ENCODE data around the gene CBX5.

The CBX5 gene

GRCh38 chr12:54262403-54262925 lies 17.5 kb downstream of the CBX5 start:
- no peak overlapping the region for H3K9ac ChIP-seq

GRCh38 chr12:54261815-54262402 lies 18.0 kb downstream of the CBX5 start:
- Histone ChIP-seq H2AFZ (peak overlapping the region; percentile 43), H3K9me3 (ENCODE audit: control insufficient read depth, low read length) (no peaks in the 10 kb centered on the region), H3K27me3 (ENCODE audit: control insufficient read depth, insufficient read depth, low read length) (no peaks in the 10 kb centered on the region), H3K27ac (peak overlapping the region; percentile 85), H3K4me1 (peaks cover 47% of the 10 kb centered on the region), H3K79me2 (peaks cover 27% of the 10 kb centered on the region), H3K4me2 (ENCODE audit: low read length) (peak overlapping the region; percentile 57), H3K4me3 (ENCODE audit: low read depth, low read length) (no peak overlapping the region), H3K9ac (no peak overlapping the region), H3K36me3 (ENCODE audit: control insufficient read depth, insufficient read depth, low read length) (no peaks in the 10 kb centered on the region)
- TF ChIP-seq CTCF (IDR thresholded peaks at IDR 0.05): no peak

More at GRCh38 chr12:54262403-54262925, 17.5 kb downstream of the CBX5 start:
- H3K27me3 ChIP-seq (ENCODE audit: control insufficient read depth, insufficient read depth, low read length): no peaks in the 10 kb centered on the region
- peak overlapping the region; percentile 57 for H3K4me2 ChIP-seq (ENCODE audit: low read length)
- H3K79me2 ChIP-seq: peaks cover 32% of the 10 kb centered on the region
- H3K4me3 ChIP-seq (ENCODE audit: low read depth, low read length): no peak overlapping the region
- H3K9me3 ChIP-seq (ENCODE audit: control insufficient read depth, low read length): no peaks in the 10 kb centered on the region
- TF ChIP-seq CTCF (IDR thresholded peaks at IDR 0.05): no peak
- H3K27ac ChIP-seq: peak overlapping the region; percentile 85
- H3K4me1 ChIP-seq: peaks cover 47% of the 10 kb centered on the region
- peak overlapping the region; percentile 28 for H2AFZ ChIP-seq
- no peaks in the 10 kb centered on the region for H3K36me3 ChIP-seq (ENCODE audit: control insufficient read depth, insufficient read depth, low read length)

- H3K4me2 ChIP-seq (ENCODE audit: low read length): peak overlapping the region; percentile 88
- H3K79me2 ChIP-seq: peaks cover 26% of the 10 kb centered on the region
- peak overlapping the region; percentile 85 for H3K27ac ChIP-seq
- H3K4me1 ChIP-seq: peaks cover 40% of the 10 kb centered on the region
- H3K9me3 ChIP-seq (ENCODE audit: control insufficient read depth, low read length): no peaks in the 10 kb centered on the region
- H3K36me3 ChIP-seq (ENCODE audit: control insufficient read depth, insufficient read depth, low read length): no peaks in the 10 kb centered on the region
- H3K27me3 ChIP-seq (ENCODE audit: control insufficient read depth, insufficient read depth, low read length): no peaks in the 10 kb centered on the region
- peak overlapping the region; percentile 50 for H3K4me3 ChIP-seq (ENCODE audit: low read depth, low read length)
- no peak for TF ChIP-seq CTCF (IDR thresholded peaks at IDR 0.05)
- H2AFZ ChIP-seq: peak overlapping the region; percentile 53
- H3K9ac ChIP-seq: peak overlapping the region; percentile 9
These were observed 20.5 kb downstream of the CBX5 start for GRCh38 chr12:54259194-54260011.

- peak overlapping the region; percentile 85 for H3K27ac ChIP-seq
- peaks cover 38% of the 10 kb centered on the region for H3K4me1 ChIP-seq
- H3K9ac ChIP-seq: no peak overlapping the region
- H3K9me3 ChIP-seq (ENCODE audit: control insufficient read depth, low read length): no peaks in the 10 kb centered on the region
- H2AFZ ChIP-seq: no peak overlapping the region
- H3K4me3 ChIP-seq (ENCODE audit: low read depth, low read length): no peak overlapping the region
- no peak for TF ChIP-seq CTCF (IDR thresholded peaks at IDR 0.05)
- H3K27me3 ChIP-seq (ENCODE audit: control insufficient read depth, insufficient read depth, low read length): no peaks in the 10 kb centered on the region
- peak overlapping the region; percentile 88 for H3K4me2 ChIP-seq (ENCODE audit: low read length)
- H3K79me2 ChIP-seq: peaks cover 30% of the 10 kb centered on the region
- no peaks in the 10 kb centered on the region for H3K36me3 ChIP-seq (ENCODE audit: control insufficient read depth, insufficient read depth, low read length)
These were observed 21.7 kb downstream of the CBX5 start for GRCh38 chr12:54258201-54258681.
